Stimulated activated CD4-positive, alpha-beta T cell treated with anti-CD3 and anti-CD28 coated beads, Interleukin-12 subunit alpha, Interleukin-12 subunit beta, amount 100 ng/mL, for 48 hours (primary cell): ENCODE data around the gene ECM2.

ENCODE experiments used
- DNase-seq, 3 donors: peaks; one replicate each; pipeline ENCODE4 v3.0.0-alpha.2; 2020; ENCODE audit warnings: low read depth in 2 of 3, low spot score in 1 of 3

Gene ECM2

DNA sequence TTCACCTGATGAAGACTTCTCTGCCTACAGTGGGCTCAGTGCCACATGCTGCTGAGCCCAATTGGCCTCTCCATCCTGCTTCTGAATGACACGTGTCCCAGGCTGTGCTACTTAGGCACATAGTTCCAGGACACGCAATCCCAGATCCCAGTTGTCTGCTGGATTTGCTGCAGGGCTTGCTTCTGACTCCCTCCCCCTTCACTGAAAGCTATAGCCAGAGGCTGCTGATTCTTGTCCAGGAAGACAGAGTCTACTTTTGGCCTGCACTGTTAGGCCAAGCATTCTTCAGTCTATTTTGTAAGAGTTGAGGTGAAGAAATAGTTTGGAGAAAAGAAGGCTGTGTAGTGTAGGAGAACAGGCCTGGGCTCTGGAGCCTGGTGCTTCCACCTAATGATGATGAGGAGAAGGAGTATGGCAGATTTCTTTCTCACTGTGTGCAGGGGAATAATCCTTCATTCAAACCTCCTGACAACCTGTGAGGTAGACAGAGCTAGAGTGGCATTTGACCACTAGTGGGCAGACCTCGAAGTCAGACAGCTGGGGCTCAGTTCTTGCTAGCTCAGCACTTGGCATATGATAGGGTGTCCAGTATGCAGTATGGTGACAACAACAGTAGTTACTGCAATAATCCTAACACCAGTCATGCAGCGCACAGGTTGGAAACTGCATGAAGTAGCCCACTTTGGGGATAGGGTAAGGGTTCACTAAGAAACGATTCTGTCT lies 34.0 kb downstream of the ECM2 start:
- DNase-seq = peak in 1 of 3 donors; percentile 1

DNA sequence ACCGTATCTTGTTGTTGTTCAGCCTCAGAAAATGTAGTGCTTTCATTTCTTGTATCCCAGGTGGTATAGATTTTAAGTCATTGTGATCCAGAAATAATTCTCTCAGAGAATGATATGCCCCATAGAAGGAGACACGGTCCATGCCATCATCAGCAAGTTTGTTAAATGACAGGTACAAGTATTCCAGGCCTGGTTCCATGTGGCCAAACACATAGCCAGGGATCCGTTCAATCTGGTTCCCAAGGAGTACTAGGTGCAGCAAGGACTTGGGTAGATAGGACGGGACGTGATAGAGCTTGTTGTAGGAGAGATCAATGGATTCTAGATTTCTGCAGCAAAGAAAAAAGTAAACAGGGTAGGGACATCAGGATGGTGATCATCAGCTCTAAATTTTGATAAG lies 35.1 kb downstream of the ECM2 start:
- DNase-seq = no peak

DNA sequence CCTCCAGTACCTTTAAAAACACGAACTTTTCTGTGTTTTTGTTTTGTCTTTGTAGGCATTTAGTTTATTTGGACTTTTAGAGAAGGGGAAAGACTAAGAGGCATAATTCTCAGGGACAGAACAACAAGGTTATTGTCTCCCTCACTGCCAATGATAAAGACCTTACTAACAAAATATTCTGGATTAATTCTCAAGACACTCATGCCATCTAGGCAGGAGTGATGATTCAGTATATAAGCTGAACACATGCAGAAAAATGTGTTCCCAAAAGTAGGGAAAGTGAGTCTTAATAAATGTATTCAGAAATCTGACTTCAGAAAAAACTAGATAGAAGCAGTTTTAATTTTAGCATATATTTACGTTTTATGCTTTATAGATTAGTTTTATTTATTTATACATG lies 36.1 kb downstream of the ECM2 start:
- DNase-seq = no peak

DNA sequence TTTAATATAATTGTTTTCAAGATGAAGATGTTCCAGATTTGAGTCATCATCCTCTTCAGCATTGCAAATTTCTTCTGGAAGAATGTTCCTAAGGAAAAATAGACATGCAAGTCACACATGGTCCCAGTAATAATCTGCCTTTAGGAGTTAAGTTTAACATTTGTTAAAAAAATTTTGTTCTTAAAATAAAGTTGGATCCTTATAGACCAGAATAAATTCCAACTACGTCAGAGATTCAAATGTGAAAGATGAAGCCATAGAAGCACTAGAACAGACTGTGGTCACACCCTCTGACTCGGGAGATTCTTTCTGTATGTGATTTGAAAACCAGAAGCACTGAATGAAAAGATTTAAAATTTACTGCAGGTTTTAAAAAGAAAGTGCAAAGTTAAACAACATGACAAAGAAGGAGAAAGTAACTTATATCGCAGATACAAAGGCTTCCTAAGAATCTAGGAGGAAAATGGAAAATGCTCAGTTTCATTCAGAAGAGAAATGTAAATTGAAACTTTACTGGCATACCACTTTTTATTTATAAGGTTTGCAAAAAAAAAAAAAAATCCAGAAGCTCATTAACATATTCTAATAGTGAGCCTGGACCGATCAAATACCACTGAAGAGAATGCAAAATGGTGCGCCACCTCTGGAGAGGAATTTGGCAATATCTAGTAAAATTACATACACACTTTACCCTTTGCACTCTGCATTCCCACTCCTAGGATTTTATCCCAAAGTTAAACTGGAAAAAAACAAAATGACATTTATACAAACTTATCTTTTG lies 39.2 kb downstream of the ECM2 start:
- DNase-seq = no peak

DNA sequence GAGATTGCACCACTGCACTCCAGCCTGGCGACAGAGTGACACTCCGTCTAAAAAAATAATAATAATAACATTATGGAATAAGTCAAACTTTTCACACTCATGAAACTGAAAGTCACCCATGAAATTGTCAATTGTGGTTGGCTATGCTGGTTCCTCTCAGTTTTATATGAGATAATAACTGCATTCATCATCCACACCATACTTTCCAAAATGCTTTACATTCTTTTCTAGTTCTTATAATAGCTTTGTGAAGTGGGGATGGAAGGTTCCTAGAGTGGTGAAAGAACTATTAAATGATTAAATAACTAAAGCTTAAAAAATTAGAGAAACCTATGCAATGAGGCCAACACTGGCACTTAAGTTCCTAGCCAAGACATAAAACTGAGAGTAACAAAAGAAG lies 40.9 kb downstream of the ECM2 start:
- DNase-seq = no peak

DNA sequence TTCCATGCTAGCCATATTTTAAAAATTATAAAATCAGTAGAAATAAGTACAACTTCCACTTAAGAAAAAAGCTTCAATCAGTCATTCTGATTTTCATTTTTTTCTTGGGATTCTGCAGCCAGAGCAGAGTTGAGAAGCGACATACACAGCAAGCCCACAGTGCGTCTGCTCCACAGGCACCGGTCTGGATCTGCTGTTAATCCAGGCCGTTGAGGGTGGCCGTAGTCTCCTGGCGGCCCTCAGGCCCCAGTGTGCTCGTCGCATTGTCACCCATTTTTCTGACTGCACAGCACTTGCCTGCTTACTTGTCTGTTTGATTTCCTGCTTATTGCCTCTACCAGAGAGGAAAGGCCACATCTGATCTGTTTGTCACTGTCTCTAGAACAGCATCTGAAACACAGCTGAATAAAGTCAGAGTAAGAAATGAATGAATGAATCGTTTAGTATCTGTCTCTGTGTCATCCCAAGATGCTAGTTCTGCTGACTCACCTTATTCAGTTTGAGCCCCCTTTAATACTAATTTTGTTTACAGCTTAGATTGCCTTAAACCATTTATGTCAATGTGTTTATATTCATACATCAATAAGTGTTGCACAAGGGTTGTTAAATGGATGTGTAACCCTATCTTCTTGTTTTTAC lies 41.9 kb downstream of the ECM2 start:
- DNase-seq = no peak

DNA sequence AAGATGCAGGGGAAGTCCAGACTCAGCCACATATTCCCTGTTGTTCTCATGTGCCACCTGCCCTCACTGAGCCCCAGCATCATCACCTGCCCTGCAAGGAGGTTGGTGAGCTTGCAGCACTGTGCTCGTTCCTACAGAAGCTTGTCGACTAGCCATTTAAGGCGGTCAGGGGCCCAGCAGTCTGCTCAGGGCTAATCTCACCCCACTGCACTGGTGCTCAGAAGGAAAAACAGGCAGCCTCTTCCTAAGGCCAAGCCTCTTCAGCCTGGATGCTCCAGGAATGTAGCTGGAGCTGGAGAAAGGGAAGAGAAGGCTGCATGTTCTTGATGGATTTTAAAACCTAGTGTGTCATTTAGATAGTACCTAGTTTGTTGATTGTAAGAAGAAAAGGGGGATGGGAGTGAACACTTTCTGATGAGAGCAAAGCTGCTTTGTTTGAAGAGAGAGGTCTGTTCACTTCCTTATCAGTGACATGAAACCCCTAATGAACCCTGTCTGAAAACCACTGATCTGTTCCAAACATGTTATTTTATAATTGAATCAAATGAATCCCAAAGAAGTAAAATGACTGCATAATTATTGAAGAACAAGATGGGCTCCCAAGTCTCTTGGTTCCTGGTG lies 42.9 kb downstream of the ECM2 start:
- DNase-seq = no peak

DNA sequence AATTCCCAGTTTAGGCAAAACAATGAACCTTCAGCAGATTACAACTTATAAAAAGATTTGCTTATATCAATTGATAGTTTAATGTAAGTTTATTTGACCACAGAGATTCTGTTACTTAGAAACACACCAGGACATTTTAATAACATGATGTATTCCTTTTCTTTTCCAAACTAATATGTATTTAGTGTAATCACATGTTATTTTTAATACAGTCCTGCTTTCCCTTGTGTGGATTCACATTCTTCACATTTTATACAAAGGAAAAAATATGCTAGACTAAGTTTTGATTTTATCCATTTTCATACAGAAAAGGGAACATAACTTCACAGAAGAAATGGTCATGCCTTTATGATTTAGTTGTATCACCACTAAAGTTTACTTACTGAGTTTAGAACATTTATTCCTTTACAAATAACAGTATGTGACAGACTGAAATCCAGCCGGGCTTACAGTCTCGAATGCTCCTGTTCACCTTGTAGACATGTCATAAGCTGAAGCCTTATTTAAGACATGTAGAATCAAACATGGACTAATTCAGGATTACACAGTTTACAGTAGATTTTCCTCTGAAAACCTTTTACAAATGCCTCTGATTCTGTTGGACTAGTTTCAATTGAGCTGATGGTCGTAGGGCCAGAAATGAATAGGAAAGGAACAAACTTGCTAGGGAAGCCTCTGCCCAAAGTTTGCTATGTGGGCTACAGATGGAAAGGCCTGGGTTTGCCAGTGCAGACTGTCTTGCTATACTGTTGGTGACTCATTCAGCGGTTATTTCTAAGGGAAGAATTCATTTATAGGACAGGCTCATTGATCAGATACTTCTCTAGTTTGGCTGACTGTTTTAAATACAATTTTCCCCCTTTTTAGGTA lies 46.9 kb downstream of the ECM2 start:
- DNase-seq = no peak

DNA sequence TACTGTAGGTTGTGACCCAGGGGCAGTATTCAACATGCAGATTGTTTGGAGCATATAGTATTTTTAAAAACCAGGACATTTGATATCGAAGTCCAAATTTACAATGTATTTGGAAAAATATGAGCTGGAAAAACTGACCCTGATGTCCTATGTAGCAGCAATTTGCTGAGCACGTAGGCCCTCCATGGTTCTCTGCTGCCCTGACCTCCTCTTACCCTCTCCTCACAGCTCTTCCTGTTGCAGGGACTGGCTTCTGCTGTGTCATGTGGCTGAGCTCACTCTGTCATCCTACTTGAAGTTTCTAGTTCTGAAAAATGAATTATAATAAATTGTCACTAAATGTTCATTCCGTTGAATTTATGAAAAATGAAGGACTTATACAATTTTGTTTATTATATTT lies 49.4 kb downstream of the ECM2 start:
- DNase-seq = no peak

DNA sequence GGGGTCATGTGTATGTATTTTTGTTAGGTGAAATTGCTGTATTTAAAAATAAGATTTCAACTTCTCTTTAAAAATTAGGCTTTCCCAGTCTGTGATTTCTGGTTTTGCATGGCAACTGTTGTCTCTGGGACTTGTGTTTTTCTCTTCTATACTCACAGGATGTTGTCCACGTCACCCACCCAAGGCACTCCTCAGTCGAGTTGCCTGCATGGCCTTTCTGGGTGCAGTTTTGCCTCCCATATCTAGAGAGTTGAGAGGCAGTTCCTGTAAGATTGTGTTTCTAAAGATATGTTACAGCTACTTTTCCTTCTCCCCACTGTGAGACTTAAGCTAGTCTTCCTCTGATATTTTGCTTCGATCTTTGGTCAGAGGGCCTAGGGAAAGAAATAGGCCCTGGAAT lies 51.2 kb downstream of the ECM2 start:
- no peak for DNase-seq

DNA sequence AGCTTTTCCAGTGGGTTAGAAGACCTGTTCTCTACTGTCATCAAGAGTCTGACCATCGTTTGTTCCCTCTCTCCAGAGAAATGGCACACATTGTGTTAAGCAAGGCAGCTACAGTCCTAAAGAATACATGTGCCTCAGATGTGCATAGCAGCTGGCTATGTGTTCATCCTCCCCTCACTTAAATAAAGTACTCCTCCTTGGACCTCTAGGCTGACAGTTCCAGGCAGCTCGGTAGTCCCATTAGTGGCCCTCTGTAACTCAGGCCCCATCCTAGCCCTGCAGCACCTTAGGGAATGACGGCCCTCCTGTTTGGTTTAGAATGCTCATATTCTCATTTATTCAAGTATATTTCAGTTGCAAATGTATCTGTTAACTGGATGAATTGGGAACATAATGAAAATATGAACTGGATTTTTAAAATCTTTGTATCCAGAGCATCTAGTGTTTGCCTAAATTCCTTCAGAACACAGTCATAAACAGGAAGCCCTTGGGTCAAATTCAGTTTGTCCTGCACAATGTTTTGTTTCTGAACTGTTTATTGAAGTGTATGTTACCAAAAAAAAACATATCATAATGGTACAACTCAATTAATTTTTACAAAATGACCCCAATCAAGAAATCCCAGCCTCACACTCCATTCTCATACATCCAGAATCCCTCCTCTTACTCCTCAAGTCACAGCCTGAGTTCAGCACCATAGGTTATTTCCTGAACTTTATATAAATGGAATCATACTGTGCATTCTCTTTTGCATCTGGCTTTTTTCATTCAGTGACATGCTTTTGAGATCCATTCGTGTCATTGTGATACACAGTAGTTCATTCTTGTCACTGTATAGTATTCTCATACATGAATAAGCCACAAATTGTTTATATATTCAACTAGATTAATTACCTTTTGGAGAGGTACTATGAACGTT lies 51.9 kb downstream of the ECM2 start:
- DNase-seq = no peak

DNA sequence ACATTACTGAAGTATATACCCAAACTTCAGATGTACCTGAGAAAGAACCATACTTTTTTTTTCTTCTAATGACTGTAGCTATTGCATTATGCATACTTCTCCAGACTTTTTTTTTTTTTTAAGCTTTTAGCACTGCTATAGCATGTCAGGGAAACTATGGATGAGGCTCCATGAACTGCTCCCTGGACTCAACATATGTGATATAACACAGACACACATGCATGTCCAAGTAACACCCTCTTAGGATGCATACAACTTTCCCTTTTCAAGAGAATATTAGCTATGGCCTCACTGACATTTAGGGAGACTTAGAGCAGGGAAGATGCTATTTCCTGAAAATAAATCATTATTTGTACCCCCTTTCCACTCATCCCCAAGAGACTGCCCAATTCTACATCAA lies 53.0 kb downstream of the ECM2 start:
- DNase-seq = no peak

DNA sequence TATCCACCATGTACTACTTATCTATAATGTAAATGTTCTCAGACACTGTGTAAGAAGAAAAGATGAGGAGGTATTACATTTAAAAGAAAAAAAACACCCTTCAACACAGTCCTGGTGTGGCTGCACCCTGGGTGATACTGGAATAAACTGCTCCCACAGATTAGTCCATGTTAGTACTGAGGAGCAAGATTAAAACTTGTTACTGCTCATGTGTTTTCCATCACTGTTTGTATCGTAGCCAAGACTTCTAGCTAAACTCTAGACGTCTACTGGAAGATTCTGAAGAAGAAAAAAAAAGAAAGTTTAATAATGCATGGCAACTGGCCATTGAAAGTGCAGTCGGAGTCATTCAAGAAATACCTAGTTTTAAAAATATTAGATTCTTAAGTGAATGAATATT lies 53.5 kb downstream of the ECM2 start, which contains the start of gene ASPN:
ASPN (minus strand) TSS at position 178 of the 400 bp plus-strand sequence.
- DNase-seq = no peak

DNA sequence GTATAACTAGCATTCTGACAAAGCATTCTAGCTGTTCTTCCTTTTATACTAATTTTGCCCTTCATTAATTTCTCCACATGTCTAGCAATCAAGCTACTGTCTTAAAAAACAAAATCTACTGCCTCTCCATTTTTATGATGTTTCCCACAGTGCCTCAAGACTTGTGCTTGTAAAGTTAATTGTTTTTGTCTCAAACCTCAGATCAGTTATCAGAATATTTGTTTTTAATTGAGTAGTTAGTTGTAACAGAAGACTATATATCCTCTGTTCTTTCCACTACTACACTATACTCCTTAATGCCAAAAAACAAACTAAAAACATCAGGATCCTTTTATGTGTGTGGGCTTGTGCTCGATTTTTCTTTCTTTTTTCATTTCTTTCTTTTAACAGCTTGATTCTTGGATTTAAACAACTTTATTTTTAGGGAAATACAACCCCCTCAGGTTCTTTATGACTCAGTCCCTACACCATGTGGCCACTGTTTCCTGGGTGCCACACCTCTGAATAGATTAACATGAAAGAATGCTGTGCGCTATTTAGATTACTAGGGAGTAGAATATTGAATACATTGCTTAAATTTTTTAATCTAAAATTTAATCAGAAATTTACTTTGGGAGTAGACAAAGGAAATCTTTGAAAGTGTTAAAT lies 54.7 kb downstream of the ECM2 start:
- DNase-seq = no peak

DNA sequence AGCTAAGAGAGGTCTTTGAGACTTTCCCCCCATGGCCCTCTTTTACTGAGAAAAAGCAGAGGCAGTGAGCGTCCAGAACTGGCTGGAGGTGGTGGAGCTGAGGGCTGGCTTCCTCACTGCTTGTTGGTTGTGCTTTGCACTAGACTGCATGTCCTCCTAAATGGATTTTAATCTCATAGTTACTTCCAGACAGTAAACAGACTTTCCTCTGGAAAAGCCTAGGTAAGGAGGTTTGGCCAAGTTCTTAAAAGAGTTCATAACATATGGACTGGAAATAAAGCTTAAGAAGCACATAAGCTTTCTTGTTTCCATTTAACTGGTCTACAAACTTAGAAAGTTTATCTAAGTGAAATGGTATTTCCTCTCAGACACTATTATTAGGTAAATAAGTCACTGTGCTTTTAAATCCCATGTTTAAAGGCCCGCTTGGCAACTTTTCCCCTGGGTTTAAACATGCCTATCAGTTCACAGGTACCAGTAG lies 55.5 kb downstream of the ECM2 start:
- DNase-seq = no peak

DNA sequence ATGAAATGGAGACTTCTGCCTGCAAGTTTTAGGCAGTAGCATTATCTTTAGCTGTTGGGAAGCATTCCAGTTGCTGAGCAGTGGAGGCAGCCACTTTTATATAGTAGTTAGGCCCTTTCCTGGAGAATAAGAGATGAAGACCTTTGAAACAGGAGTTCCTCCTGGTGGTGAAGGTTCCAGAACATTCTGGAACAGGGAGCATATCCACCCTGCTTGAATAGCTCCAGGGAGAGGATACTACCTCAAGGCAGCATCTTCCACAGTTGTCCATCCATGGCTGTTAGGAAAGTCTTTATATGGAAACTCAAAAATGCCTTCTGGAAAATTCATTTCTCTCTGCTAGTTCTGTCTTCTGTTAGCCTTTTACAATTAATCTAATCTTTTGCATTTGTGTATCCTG lies 56.4 kb downstream of the ECM2 start:
- DNase-seq = no peak

DNA sequence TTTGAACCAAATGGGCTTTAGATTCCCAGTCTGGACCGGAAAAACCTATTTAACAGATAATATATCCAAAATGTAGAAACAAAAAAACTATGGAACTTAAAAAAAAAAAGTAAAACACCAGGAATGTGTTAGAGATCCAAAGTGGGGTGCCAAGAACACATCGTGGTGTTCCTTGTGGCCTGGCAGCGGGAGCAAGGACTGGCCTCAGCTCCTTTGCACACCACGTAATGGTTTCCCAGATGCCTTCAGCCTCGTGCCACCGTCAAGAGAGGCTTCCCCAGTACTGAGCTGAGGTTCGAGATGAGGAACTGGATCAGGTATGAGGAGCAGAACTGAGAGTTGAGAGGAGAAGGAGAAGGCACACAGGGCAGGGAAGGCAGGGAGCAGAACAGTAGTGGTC lies 57.0 kb downstream of the ECM2 start:
- DNase-seq = no peak

DNA sequence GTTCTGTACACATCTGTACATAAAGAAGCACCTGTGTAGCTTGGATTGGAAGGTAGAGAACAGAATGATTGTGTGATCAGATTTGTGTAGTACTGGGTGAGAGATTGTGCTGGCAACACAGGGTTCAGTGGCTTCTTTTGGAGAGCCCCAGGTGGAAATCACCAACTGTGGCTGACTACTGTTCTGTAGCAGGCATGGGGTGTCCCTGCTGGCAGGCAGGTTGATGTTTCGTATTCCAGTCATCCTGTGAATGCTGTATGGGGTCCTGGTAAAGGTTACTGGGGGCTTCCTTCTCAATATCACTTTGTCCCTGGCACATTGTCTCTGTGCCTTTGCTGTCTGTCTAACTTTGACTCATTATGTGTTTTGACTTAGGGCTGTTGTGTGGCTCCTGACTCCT lies 58.8 kb downstream of the ECM2 start:
- no peak for DNase-seq

DNA sequence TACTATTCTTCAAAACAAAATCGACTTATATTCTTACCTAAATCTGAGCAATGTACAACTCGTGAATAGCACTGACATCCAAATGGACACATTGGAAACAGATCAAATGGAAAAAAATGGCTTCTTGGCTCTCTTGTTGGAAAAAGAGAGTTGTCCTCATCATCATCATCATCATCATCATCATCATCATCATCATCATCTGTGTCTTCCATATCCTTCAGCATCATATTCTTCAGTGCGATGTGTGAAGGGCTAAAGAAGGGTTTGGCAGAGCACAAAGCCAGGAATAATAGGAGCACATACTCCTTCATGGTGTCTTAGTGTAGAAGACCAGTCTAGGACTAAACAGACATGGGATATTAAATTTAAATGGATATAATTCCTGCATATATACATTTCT lies 61.2 kb downstream of the ECM2 start:
- no peak for DNase-seq
